Activated B cell treated with CpG ODN at 0.5 μM for 24 hours (primary cell): ENCODE measurements around the gene CHST15. TPM values are rescaled to one million over a fixed set of nuclear protein-coding genes. Genes with fewer than 3 reads are reported as not detected.
A peak's percentile ranks its signal among the peaks of the same experiment; 100 is the strongest.
"Not testable (repeated sequence)": the region's sequence is repeated elsewhere in the genome, so short reads cannot be mapped to it uniquely, and the experiment has no call there.

ENCODE experiments used
- ATAC-seq: fragments of 200-7000 bp; cut with Tn5 transposase; one replicate; pipeline ENCODE4 v1.10.0; 2021; ENCODE audit warnings: low read depth, mild to moderate bottlenecking, moderate library complexity
- CTCF ChIA-PET: fragments of 350-600 bp; sonication (Branson Sonifier 250); formaldehyde crosslinking; loops from one replicate; lab custom pipeline; 2021; ENCODE audit warnings: antibody characterized with exemption; lab: Charles Lee
- POLR2A ChIA-PET: fragments of 350-600 bp; sonication (Branson Sonifier 250); formaldehyde crosslinking; loops from one replicate; lab custom pipeline; 2021; ENCODE audit warnings: antibody characterized with exemption; lab: Charles Lee
- DNase-seq: peaks from one replicate; pipeline ENCODE4 v3.0.0; 2022
- H3K27ac Mint-ChIP-seq: one replicate; pipeline ENCODE4 v1.8.0; 2020; ENCODE audit warnings: mixed read lengths
- H3K27me3 Mint-ChIP-seq: one replicate; pipeline ENCODE4 v1.8.0; 2021; ENCODE audit warnings: mixed read lengths
- H3K36me3 Mint-ChIP-seq: one replicate; pipeline ENCODE4 v1.8.0; 2021; ENCODE audit warnings: low read depth, mixed read lengths
- H3K4me1 Mint-ChIP-seq: one replicate; pipeline ENCODE4 v1.8.0; 2021; ENCODE audit warnings: mixed read lengths
- H3K4me3 Mint-ChIP-seq: one replicate; pipeline ENCODE4 v1.8.0; 2020; ENCODE audit warnings: mild to moderate bottlenecking, mixed read lengths
- H3K9me3 Mint-ChIP-seq: one replicate; pipeline ENCODE4 v1.8.0; 2020; ENCODE audit warnings: mixed read lengths
- CTCF ChIP-seq: fragments of 200-600 bp; IDR thresholded peaks from one replicate; pipeline ENCODE4 v1.8.0; 2022; ENCODE audit warnings: antibody characterized with exemption, mild to moderate bottlenecking
- intact Hi-C: fragments of 100-400 bp; cut with micrococcal nuclease; formaldehyde crosslinking; loops from one replicate; pipeline ENCODE4 v1.15.1; 2024
- total RNA-seq: library from RNA; stranded (reverse); gene quantifications from 2 replicates; pipeline ENCODE4 v1.2.3, GENCODE V29; 2022

Gene CHST15
- total RNA-seq, 1 donor from 2014 or later: 13.8 TPM

- DNase-seq (no peak), ATAC-seq (no peak)
- H3K27ac Mint-ChIP-seq: no peak overlapping the region
- intact Hi-C loops: no loop called here
- no peak overlapping the region for H3K4me3 Mint-ChIP-seq
- TF ChIP-seq CTCF: no peak
- POLR2A ChIA-PET: interaction anchor here (0.6 kb wide), 1 partner anchor 77 kb away, joined by 6 read pairs; no protein-coding TSS in a partner anchor
- H3K27me3 Mint-ChIP-seq: no peaks in the 10 kb centered on the region
- H3K4me1 Mint-ChIP-seq: peaks cover 42% of the 10 kb centered on the region
- H3K9me3 Mint-ChIP-seq: peaks cover 3% of the 10 kb centered on the region
- CTCF ChIA-PET: no interaction called here
- no peaks in the 10 kb centered on the region for H3K36me3 Mint-ChIP-seq
Measured at GRCh38 chr10:124100124-124100523, 6.7 kb upstream of the CHST15 start.

GRCh38 chr10:124099604-124100003, 6.2 kb upstream of the CHST15 start:
- CTCF ChIA-PET: no interaction called here
- intact Hi-C loops: loop anchor here (10.0 kb wide), 1 partner anchor 505 kb away; no protein-coding TSS in a partner anchor
- H3K27me3 Mint-ChIP-seq: no peaks in the 10 kb centered on the region
- peaks cover 43% of the 10 kb centered on the region for H3K4me1 Mint-ChIP-seq
- no peaks in the 10 kb centered on the region for H3K36me3 Mint-ChIP-seq
- H3K27ac Mint-ChIP-seq: peak overlapping the region; percentile 9
- POLR2A ChIA-PET: no interaction called here
- no peak for TF ChIP-seq CTCF
- DNase-seq (no peak), ATAC-seq (peak; percentile 64)
- H3K4me3 Mint-ChIP-seq: no peak overlapping the region
- peaks cover 3% of the 10 kb centered on the region for H3K9me3 Mint-ChIP-seq

- ATAC-seq (no peak), DNase-seq (no peak)
- no peak for TF ChIP-seq CTCF
- intact Hi-C loops: loop anchor here (10.0 kb wide), 1 partner anchor 506 kb away; no protein-coding TSS in a partner anchor
- Mint-ChIP-seq H3K9me3 (no peaks in the 10 kb centered on the region), H3K27me3 (no peaks in the 10 kb centered on the region), H3K4me1 (peaks cover 41% of the 10 kb centered on the region), H3K4me3 (no peak overlapping the region), H3K36me3 (no peaks in the 10 kb centered on the region), H3K27ac (no peak overlapping the region)
- ChIA-PET POLR2A (no interaction called here), CTCF (no interaction called here)
Measured at GRCh38 chr10:124098575-124098974, 5.2 kb upstream of the CHST15 start.

- Mint-ChIP-seq H3K27ac (no peak overlapping the region), H3K4me3 (no peak overlapping the region), H3K36me3 (no peaks in the 10 kb centered on the region), H3K27me3 (no peaks in the 10 kb centered on the region), H3K4me1 (peaks cover 41% of the 10 kb centered on the region), H3K9me3 (no peaks in the 10 kb centered on the region)
- ChIA-PET POLR2A (interaction anchor here (0.6 kb wide), 1 partner anchor 21 kb away, joined by 3 read pairs; no protein-coding TSS in a partner anchor), CTCF (no interaction called here)
- no peak for TF ChIP-seq CTCF
- ATAC-seq (no peak), DNase-seq (no peak)
- intact Hi-C loops: loop anchor here (10.0 kb wide), 1 partner anchor 507 kb away; no protein-coding TSS in a partner anchor
Measured at GRCh38 chr10:124097883-124098282, 4.5 kb upstream of the CHST15 start.

GRCh38 chr10:124096494-124096893, 3.1 kb upstream of the CHST15 start:
- H3K27ac Mint-ChIP-seq: no peak overlapping the region
- ChIA-PET POLR2A (no interaction called here), CTCF (interaction anchor here (1.1 kb wide), 1 partner anchor 102 kb away, joined by 3 read pairs; no protein-coding TSS in a partner anchor)
- no peaks in the 10 kb centered on the region for H3K36me3 Mint-ChIP-seq
- peaks cover 42% of the 10 kb centered on the region for H3K4me1 Mint-ChIP-seq
- H3K27me3 Mint-ChIP-seq: no peaks in the 10 kb centered on the region
- H3K4me3 Mint-ChIP-seq: no peak overlapping the region
- ATAC-seq (no peak), DNase-seq (no peak)
- intact Hi-C loops: loop anchor here (10.0 kb wide), 1 partner anchor 508 kb away; no protein-coding TSS in a partner anchor
- TF ChIP-seq CTCF: no peak
- H3K9me3 Mint-ChIP-seq: no peaks in the 10 kb centered on the region

- H3K27me3 Mint-ChIP-seq: not testable (repeated sequence)
Measured at GRCh38 chr10:124095801-124096200, 2.4 kb upstream of the CHST15 start.

More at GRCh38 chr10:124095801-124096200, 2.4 kb upstream of the CHST15 start:
- CTCF ChIA-PET: interaction anchor here (1.1 kb wide), 1 partner anchor 101 kb away, joined by 3 read pairs; no protein-coding TSS in a partner anchor
- DNase-seq, ATAC-seq, H3K36me3 Mint-ChIP-seq, H3K27ac Mint-ChIP-seq, POLR2A ChIA-PET, H3K9me3 Mint-ChIP-seq, H3K4me3 Mint-ChIP-seq: not testable (repeated sequence)
- intact Hi-C loops: loop anchor here (10.0 kb wide), 1 partner anchor 509 kb away; no protein-coding TSS in a partner anchor
- H3K4me1 Mint-ChIP-seq: peaks cover 47% of the 10 kb centered on the region
